H9 (cell line): Measurements from ENCODE around the gene ROR1. TPM values are rescaled to one million over a fixed set of nuclear protein-coding genes. Genes with fewer than 3 reads are reported as not detected.

ENCODE experiments used
- DNase-seq: peaks from one replicate; pipeline ENCODE4 v3.0.0-alpha.2; 2017
- H2AFZ ChIP-seq: one replicate; pipeline ENCODE4 v1.6.1; 2013; ENCODE audit warnings: mild to moderate bottlenecking, low read length, control low read depth, moderate library complexity
- H2AK5ac ChIP-seq: 2 replicates; pipeline ENCODE4 v1.6.1; 2013; ENCODE audit warnings: low read length, control low read depth, mixed read lengths; ENCODE audit not compliant: insufficient read length
- H2BK120ac ChIP-seq: one replicate; pipeline ENCODE4 v1.6.1; 2013; ENCODE audit warnings: low read depth, mild to moderate bottlenecking, low read length, control low read depth, inconsistent platforms; ENCODE audit not compliant: poor library complexity, severe bottlenecking
- H2BK12ac ChIP-seq: 2 replicates; pipeline ENCODE4 v1.6.1; 2013; ENCODE audit warnings: low read length, control low read depth, mixed read lengths, low read depth; ENCODE audit not compliant: insufficient read length
- H2BK15ac ChIP-seq: 2 replicates; pipeline ENCODE4 v1.6.1; 2013; ENCODE audit warnings: low read depth, low read length, control low read depth
- H2BK20ac ChIP-seq: one replicate; pipeline ENCODE4 v1.6.1; 2013; ENCODE audit warnings: low read depth, mild to moderate bottlenecking, low read length, control low read depth, inconsistent platforms; ENCODE audit not compliant: poor library complexity, severe bottlenecking
- H2BK5ac ChIP-seq: 2 replicates; pipeline ENCODE4 v1.6.1; 2013; ENCODE audit warnings: low read length, control low read depth, mixed read lengths; ENCODE audit not compliant: insufficient read length
- H3K14ac ChIP-seq: 2 replicates; pipeline ENCODE4 v1.6.1; 2013; ENCODE audit warnings: low read length, control low read depth; ENCODE audit not compliant: insufficient read depth
- H3K18ac ChIP-seq: 2 replicates; pipeline ENCODE4 v1.6.1; 2013; ENCODE audit warnings: low read depth, mild to moderate bottlenecking, mixed read lengths, low read length, control low read depth; ENCODE audit not compliant: insufficient read length
- H3K23ac ChIP-seq: 2 replicates; pipeline ENCODE4 v1.6.1; 2013; ENCODE audit warnings: low read length, control low read depth, mixed read lengths, low read depth; ENCODE audit not compliant: insufficient read length
- H3K23me2 ChIP-seq: 2 replicates; pipeline ENCODE4 v1.6.1; 2013; ENCODE audit warnings: low read depth, mild to moderate bottlenecking, mixed read lengths, low read length, control low read depth; ENCODE audit not compliant: insufficient read length, poor library complexity, severe bottlenecking
- H3K27ac ChIP-seq: 2 replicates; pipeline ENCODE4 v1.5.1; 2013; ENCODE audit warnings: low read length, control low read depth, mixed read lengths, low read depth; ENCODE audit not compliant: insufficient read length
- H3K27me3 ChIP-seq: 2 replicates; pipeline ENCODE4 v1.6.1; 2013; ENCODE audit warnings: low read length, control low read depth, inconsistent platforms; ENCODE audit not compliant: insufficient read depth
- H3K4ac ChIP-seq: 2 replicates; pipeline ENCODE4 v1.6.1; 2013; ENCODE audit warnings: low read depth, mild to moderate bottlenecking, control low read depth, inconsistent platforms, low read length, moderate library complexity
- H3K4me1 ChIP-seq: 2 replicates; pipeline ENCODE4 v1.6.1; 2013; ENCODE audit warnings: low read length, control low read depth, inconsistent platforms; ENCODE audit not compliant: insufficient read depth
- H3K4me2 ChIP-seq: 2 replicates; pipeline ENCODE4 v1.6.1; 2013; ENCODE audit warnings: low read length, control low read depth, mixed read lengths; ENCODE audit not compliant: insufficient read length, insufficient read depth
- H3K56ac ChIP-seq: 2 replicates; pipeline ENCODE4 v1.6.1; 2013; ENCODE audit warnings: low read depth, mild to moderate bottlenecking, mixed read lengths, low read length, control low read depth; ENCODE audit not compliant: insufficient read length
- H3K79me1 ChIP-seq: 2 replicates; pipeline ENCODE4 v1.6.1; 2013; ENCODE audit warnings: low read depth, mild to moderate bottlenecking, moderate library complexity, low read length, control low read depth, inconsistent platforms; ENCODE audit not compliant: insufficient read depth, poor library complexity, severe bottlenecking
- H3K79me2 ChIP-seq: 2 replicates; pipeline ENCODE4 v1.6.1; 2013; ENCODE audit warnings: low read length, control low read depth, inconsistent platforms; ENCODE audit not compliant: insufficient read depth
- H3K9ac ChIP-seq: 2 replicates; pipeline ENCODE4 v1.6.1; 2013; ENCODE audit warnings: low read length, control low read depth, mixed read lengths; ENCODE audit not compliant: insufficient read length; ENCODE audit errors: extremely low read depth
- H3K9me3 ChIP-seq: one replicate; pipeline ENCODE4 v1.6.1; 2013; ENCODE audit warnings: low read depth, low read length, inconsistent platforms; ENCODE audit not compliant: control insufficient read depth
- H3T11ph ChIP-seq: one replicate; pipeline ENCODE4 v1.6.1; 2013; ENCODE audit warnings: mild to moderate bottlenecking, low read length, control low read depth, inconsistent platforms
- H4K20me1 ChIP-seq: one replicate; pipeline ENCODE4 v1.6.1; 2013; ENCODE audit not compliant: control insufficient read depth, insufficient read length, insufficient read depth
- H4K5ac ChIP-seq: 2 replicates; pipeline ENCODE4 v1.6.1; 2013; ENCODE audit warnings: low read depth, mild to moderate bottlenecking, mixed read lengths, low read length, control low read depth; ENCODE audit not compliant: insufficient read length
- H4K8ac ChIP-seq: replicated peaks from 2 replicates; pipeline ENCODE4 v1.6.1; 2013; ENCODE audit warnings: low read length, control low read depth, mixed read lengths, low read depth; ENCODE audit not compliant: insufficient read length
- H4K91ac ChIP-seq: 2 replicates; pipeline ENCODE4 v1.6.1; 2013; ENCODE audit warnings: low read depth, mild to moderate bottlenecking, moderate library complexity, mixed read lengths, low read length, control low read depth; ENCODE audit not compliant: insufficient read length
- H3K27ac Mint-ChIP-seq, 3 experiments: 2 replicates in 2 of 3; 3 replicates in 1 of 3; pipeline ENCODE4 v1.8.0; 2020 to 2021; ENCODE audit warnings: mixed read lengths in 3 of 3, mild to moderate bottlenecking in 1 of 3, moderate library complexity in 1 of 3
- H3K27me3 Mint-ChIP-seq: 2 replicates; pipeline ENCODE4 v1.8.0; 2021; ENCODE audit warnings: low read depth, mild to moderate bottlenecking, moderate library complexity, mixed read lengths
- H3K36me3 Mint-ChIP-seq, 3 experiments: 2 replicates in 2 of 3; 3 replicates in 1 of 3; pipeline ENCODE4 v1.8.0; 2020 to 2021; ENCODE audit warnings: low read depth in 3 of 3, mixed read lengths in 3 of 3; ENCODE audit not compliant: insufficient read depth in 1 of 3
- H3K4me1 Mint-ChIP-seq, 2 experiments: 2 replicates each; pipeline ENCODE4 v1.8.0; 2020; ENCODE audit warnings: mixed read lengths in 2 of 2
- H3K4me3 Mint-ChIP-seq, 2 experiments: 2 replicates in 1 of 2; 3 replicates in 1 of 2; pipeline ENCODE4 v1.8.0; 2020 to 2021; ENCODE audit warnings: mild to moderate bottlenecking in 2 of 2, mixed read lengths in 2 of 2, moderate library complexity in 1 of 2
- H3K9me3 Mint-ChIP-seq, 2 experiments: 2 replicates in 1 of 2; 3 replicates in 1 of 2; pipeline ENCODE4 v1.8.0; 2020; ENCODE audit warnings: mild to moderate bottlenecking in 2 of 2, mixed read lengths in 2 of 2, moderate library complexity in 1 of 2
- CTCF ChIP-seq: fragments of 200-600 bp; sonication (generic); conservative IDR thresholded peaks from 3 replicates; pipeline ENCODE4 v1.8.0; 2021; ENCODE audit warnings: antibody characterized with exemption, mild to moderate bottlenecking
- WGBS: extraction: QIAGEN DNeasy Blood & Tissue Kit; methylation state at CpG from one replicate; pipeline ENCODE4 v1.1.7; 2013; ENCODE audit warnings: missing lambda C conversion rate, low lambda C conversion rate, mixed read lengths; ENCODE audit not compliant: insufficient read length; ENCODE audit errors: extremely low coverage; 5-methylcytosine and 5-hydroxymethylcytosine counted together
- total RNA-seq: library from RNA; stranded (reverse); gene quantifications from 2 replicates; pipeline ENCODE4 v1.2.1, GENCODE V29; 2021

Gene ROR1
- total RNA-seq, 1 experiment from 2014 or later = 75.9 TPM

GRCh38 chr1:64107632-64108031 is 333.8 kb downstream of the ROR1 start:
- H3K27me3 ChIP-seq = no peaks in the 10 kb centered on the region
- H3K79me2 ChIP-seq = no peaks in the 10 kb centered on the region; the same call in 1 of the 2 replicates
- no peak overlapping the region for H4K5ac ChIP-seq
- H3K4me1 ChIP-seq = peaks cover 8% of the 10 kb centered on the region; the same call in 1 of the 2 replicates
- H3K56ac ChIP-seq = no peak overlapping the region
- H3K9ac ChIP-seq = no peak overlapping the region
- no peak overlapping the region for H3K4ac ChIP-seq
- H4K20me1 ChIP-seq = no peaks in the 10 kb centered on the region
- H2BK15ac ChIP-seq = no peak overlapping the region
- H2AK5ac ChIP-seq = no peak overlapping the region
- no peak overlapping the region for H3K4me2 ChIP-seq
- H3K9me3 ChIP-seq = no peaks in the 10 kb centered on the region
- no peaks in the 10 kb centered on the region for H3K23me2 ChIP-seq
- H3K4me3 Mint-ChIP-seq = no peak overlapping the region
- no peak overlapping the region for H3K27ac ChIP-seq
- H3K23ac ChIP-seq = no peak overlapping the region
- no peak overlapping the region for H3T11ph ChIP-seq
- no peak overlapping the region for H4K8ac ChIP-seq
- no peak overlapping the region for H2BK5ac ChIP-seq
- no peak overlapping the region for H2BK20ac ChIP-seq
- DNase-seq = no peak
- H3K27me3 Mint-ChIP-seq = no peaks in the 10 kb centered on the region; the same call in 1 of the 2 replicates
- H3K4me1 Mint-ChIP-seq = peaks cover 47 to 66% of the 10 kb centered on the region in 2 experiments
- H3K9me3 Mint-ChIP-seq = peaks cover 0 to 3% of the 10 kb centered on the region in 2 experiments; a peak in 1 of 5 replicates
- H3K79me1 ChIP-seq = peaks cover 3% of the 10 kb centered on the region
- WGBS = no CpG with 5 or more reads among the region's 2 CpGs
- H3K18ac ChIP-seq = no peak overlapping the region
- no peak overlapping the region for H3K27ac Mint-ChIP-seq
- H3K36me3 Mint-ChIP-seq = peaks cover 0 to 4% (median 0%) of the 10 kb centered on the region in 3 experiments; a peak in 1 of 7 replicates
- H2AFZ ChIP-seq = no peak overlapping the region
- no peak overlapping the region for H2BK12ac ChIP-seq
- H4K91ac ChIP-seq = no peak overlapping the region
- H3K14ac ChIP-seq = no peak overlapping the region
- H2BK120ac ChIP-seq = no peak overlapping the region
- TF ChIP-seq CTCF = no peak
